NT2/D1 (cell line): ENCODE results near the gene POLD4.
A peak's percentile ranks its signal among the peaks of the same experiment; 100 is the strongest.

Experiments
- DNase-seq: peaks from one replicate; pipeline ENCODE4 v3.0.0-alpha.2; 2011; ENCODE audit warnings: low read depth, low spot score
- H3K27me3 ChIP-seq: 2 replicates; pipeline ENCODE4 v1.6.0; 2011; ENCODE audit warnings: mild to moderate bottlenecking; ENCODE audit not compliant: insufficient read length, insufficient read depth
- H3K36me3 ChIP-seq: 2 replicates; pipeline ENCODE4 v1.6.1; 2011; ENCODE audit warnings: mild to moderate bottlenecking, low read length, mixed read lengths; ENCODE audit not compliant: insufficient read depth, insufficient read length
- H3K4me1 ChIP-seq: 2 replicates; pipeline ENCODE4 v1.5.1; 2011; ENCODE audit not compliant: insufficient read depth, insufficient read length
- H3K4me3 ChIP-seq: 2 replicates; pipeline ENCODE4 v1.5.1; 2011; ENCODE audit warnings: low read depth; ENCODE audit not compliant: insufficient read length
- H3K9ac ChIP-seq: 2 replicates; pipeline ENCODE4 v1.6.0; 2011; ENCODE audit warnings: low read depth; ENCODE audit not compliant: insufficient read length
- H3K9me3 ChIP-seq: 2 replicates; pipeline ENCODE4 v1.5.1; 2011; ENCODE audit warnings: mild to moderate bottlenecking, low read length; ENCODE audit not compliant: insufficient read depth
- SUZ12 ChIP-seq: IDR thresholded peaks from 2 replicates; pipeline ENCODE4 v1.6.1; 2011; ENCODE audit not compliant: insufficient read length, insufficient read depth; ENCODE audit errors: extremely low read depth
- YY1 ChIP-seq: IDR thresholded peaks from 2 replicates; pipeline ENCODE4 v1.6.1; 2011; ENCODE audit not compliant: insufficient read length, insufficient read depth
- ZNF274 ChIP-seq: IDR thresholded peaks from 2 replicates; pipeline ENCODE4 v1.6.1; 2011; ENCODE audit warnings: mild to moderate bottlenecking, low read depth, low read length

POLD4 gene

GRCh38 chr11:67311556-67312082 is 41.7 kb downstream of the POLD4 start:
- H3K9me3 ChIP-seq: no peaks in the 10 kb centered on the region
- DNase-seq: no peak
- no peak for TF ChIP-seq SUZ12
- no peak for TF ChIP-seq YY1
- TF ChIP-seq ZNF274: no peak
- no peak overlapping the region for H3K9ac ChIP-seq
- no peak overlapping the region for H3K4me3 ChIP-seq
- peaks cover 23% of the 10 kb centered on the region for H3K4me1 ChIP-seq
- peaks cover 53% of the 10 kb centered on the region for H3K36me3 ChIP-seq
- H3K27me3 ChIP-seq: no peaks in the 10 kb centered on the region

GRCh38 chr11:67311051-67311555 is 42.2 kb downstream of the POLD4 start:
- peaks cover 23% of the 10 kb centered on the region for H3K4me1 ChIP-seq
- TF ChIP-seq SUZ12 (no peak), YY1 (no peak), ZNF274 (no peak)
- peaks cover 57% of the 10 kb centered on the region for H3K36me3 ChIP-seq
- no peaks in the 10 kb centered on the region for H3K9me3 ChIP-seq
- DNase-seq: no peak
- H3K27me3 ChIP-seq: no peaks in the 10 kb centered on the region
- H3K4me3 ChIP-seq: no peak overlapping the region
- no peak overlapping the region for H3K9ac ChIP-seq

DNA sequence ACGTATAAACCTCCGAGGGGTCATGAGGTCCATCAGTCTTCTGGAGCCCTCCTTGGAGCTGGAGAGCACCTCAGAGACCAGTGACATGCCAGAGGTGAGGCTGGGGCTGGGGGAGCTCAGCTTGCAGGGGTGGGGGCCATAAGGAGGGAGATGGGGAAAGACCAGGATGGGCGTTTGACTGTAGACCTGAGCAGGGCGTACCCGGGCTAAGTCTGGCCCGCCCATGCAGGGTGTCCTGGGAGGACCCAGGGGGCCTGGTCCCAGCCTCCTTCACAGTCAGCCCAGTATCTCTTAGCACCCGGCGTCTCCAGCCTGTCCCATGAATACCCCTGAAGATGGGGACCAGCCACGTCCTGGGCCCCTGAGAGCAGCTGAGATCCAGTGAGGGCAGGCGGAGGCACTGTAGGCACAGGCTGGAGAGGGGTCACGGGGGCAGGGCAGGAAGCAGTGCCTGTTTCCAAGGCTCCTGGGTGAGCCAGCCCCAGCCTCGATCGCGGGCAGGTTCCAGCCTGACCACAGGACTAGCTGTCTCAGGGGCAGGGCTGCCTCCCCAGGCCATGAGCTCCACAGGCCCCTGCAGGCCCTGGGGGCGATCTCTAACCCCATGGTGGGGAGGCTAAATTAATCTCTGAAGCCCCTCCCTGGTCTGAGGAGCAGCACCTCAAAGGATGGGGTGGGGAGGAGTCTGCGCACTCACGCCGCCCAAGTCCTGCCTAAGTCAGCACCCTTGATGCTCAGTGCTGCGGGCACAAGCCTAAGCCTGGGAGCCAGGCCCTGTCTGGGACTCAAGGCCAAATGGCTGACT is 42.9 kb downstream of the POLD4 start:
- Histone ChIP-seq H3K4me3 (no peak overlapping the region), H3K4me1 (peaks cover 20% of the 10 kb centered on the region), H3K36me3 (peaks cover 57% of the 10 kb centered on the region), H3K9ac (no peak overlapping the region), H3K9me3 (no peaks in the 10 kb centered on the region), H3K27me3 (no peaks in the 10 kb centered on the region)
- TF ChIP-seq ZNF274: no peak
- DNase-seq: no peak

- H3K4me1 ChIP-seq: peaks cover 23% of the 10 kb centered on the region
- TF ChIP-seq SUZ12: no peak
- TF ChIP-seq YY1: no peak
- TF ChIP-seq ZNF274: no peak
- no peak for DNase-seq
- no peak overlapping the region for H3K9ac ChIP-seq
- H3K9me3 ChIP-seq: no peaks in the 10 kb centered on the region
- H3K4me3 ChIP-seq: no peak overlapping the region
- no peaks in the 10 kb centered on the region for H3K27me3 ChIP-seq
- H3K36me3 ChIP-seq: peaks cover 57% of the 10 kb centered on the region
These were observed 43.7 kb downstream of the POLD4 start for GRCh38 chr11:67309661-67310061.

GRCh38 chr11:67309166-67309565 is 44.2 kb downstream of the POLD4 start:
- Histone ChIP-seq H3K36me3 (peaks cover 57% of the 10 kb centered on the region), H3K27me3 (no peaks in the 10 kb centered on the region), H3K4me1 (peaks cover 28% of the 10 kb centered on the region), H3K4me3 (no peak overlapping the region), H3K9ac (no peak overlapping the region), H3K9me3 (no peaks in the 10 kb centered on the region)
- TF ChIP-seq ZNF274 (no peak), SUZ12 (no peak), YY1 (no peak)
- no peak for DNase-seq

GRCh38 chr11:67308031-67308866 is 45.1 kb downstream of the POLD4 start:
- DNase-seq: no peak
- Histone ChIP-seq H3K27me3 (no peaks in the 10 kb centered on the region), H3K4me1 (peaks cover 30% of the 10 kb centered on the region), H3K9me3 (no peaks in the 10 kb centered on the region), H3K4me3 (no peak overlapping the region), H3K9ac (peak overlapping the region; percentile 5), H3K36me3 (peaks cover 57% of the 10 kb centered on the region)
- TF ChIP-seq YY1: no peak
- no peak for TF ChIP-seq ZNF274
- no peak for TF ChIP-seq SUZ12

DNA sequence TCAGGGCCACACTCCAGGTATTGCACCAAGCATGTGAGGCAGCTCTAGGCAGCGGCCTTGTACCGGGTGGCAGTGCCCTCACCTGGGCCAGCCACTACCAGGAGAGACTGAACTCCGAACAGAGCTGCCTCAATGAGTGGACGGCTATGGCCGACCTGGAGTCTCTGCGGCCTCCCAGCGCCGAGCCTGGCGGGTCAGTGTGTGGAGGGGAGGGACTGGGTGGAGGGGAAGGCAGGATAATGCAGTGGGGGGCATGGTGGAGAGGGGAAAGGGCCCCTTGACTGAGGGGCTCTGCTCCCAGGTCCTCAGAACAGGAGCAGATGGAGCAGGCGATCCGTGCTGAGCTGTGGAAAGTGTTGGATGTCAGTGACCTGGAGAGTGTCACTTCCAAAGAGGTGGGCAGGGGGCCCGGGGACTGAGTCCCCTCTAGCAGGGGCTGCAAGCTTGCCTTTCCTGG is 45.8 kb downstream of the POLD4 start:
- peaks cover 30% of the 10 kb centered on the region for H3K4me1 ChIP-seq
- no peak for TF ChIP-seq SUZ12
- no peak for TF ChIP-seq YY1
- no peak for TF ChIP-seq ZNF274
- H3K27me3 ChIP-seq: no peaks in the 10 kb centered on the region
- no peak for DNase-seq
- H3K9me3 ChIP-seq: no peaks in the 10 kb centered on the region
- peaks cover 57% of the 10 kb centered on the region for H3K36me3 ChIP-seq
- no peak overlapping the region for H3K4me3 ChIP-seq
- no peak overlapping the region for H3K9ac ChIP-seq
